HEK293 (cell line): ENCODE data around the gene ANKRD6.

Source experiments
- CTCF ChIA-PET: fragments of 350-600 bp; formaldehyde crosslinking; extraction: SDS; loops from one replicate; lab custom pipeline; 2021; ENCODE audit warnings: antibody characterized with exemption; lab: Yijun Ruan, JAX
- POLR2A ChIA-PET: fragments of 300-600 bp; formaldehyde crosslinking; extraction: SDS; loops from one replicate; lab custom pipeline; 2020; ENCODE audit warnings: antibody characterized with exemption, inconsistent platforms; lab: Yijun Ruan, JAX
- H3K27ac ChIP-seq: fragments of 200-500 bp; sonication (Bioruptor generic); 2 replicates; pipeline ENCODE4 v1.5.1; 2014; ENCODE audit warnings: low read depth, low read length, control low read depth, inconsistent platforms; ENCODE audit errors: extremely low read depth
- H3K36me3 ChIP-seq, 2 experiments: fragments of 200-500 bp in 1 of 2; sonication (Bioruptor generic) in 1 of 2; 1 replicate in 1 of 2; 2 replicates in 1 of 2; pipeline ENCODE4 v1.5.1; 2014 to 2017; ENCODE audit warnings: inconsistent platforms in 2 of 2, low read length in 2 of 2; ENCODE audit not compliant: control insufficient read depth in 2 of 2, insufficient read depth in 1 of 2
- H3K4me1 ChIP-seq: fragments of 200-500 bp; sonication (Bioruptor generic); 2 replicates; pipeline ENCODE4 v1.5.1; 2014; ENCODE audit warnings: mild to moderate bottlenecking, low read length, inconsistent platforms; ENCODE audit not compliant: control insufficient read depth, insufficient read depth
- H3K4me3 ChIP-seq: 2 replicates; pipeline ENCODE4 v1.5.1; 2011; ENCODE audit warnings: low read depth, mild to moderate bottlenecking, control low read depth, low read length, moderate library complexity
- H3K9me3 ChIP-seq: fragments of 200-500 bp; sonication (Bioruptor generic); 2 replicates; pipeline ENCODE4 v1.5.1; 2014; ENCODE audit warnings: low read depth, low read length, inconsistent platforms; ENCODE audit not compliant: control insufficient read depth, insufficient read depth
- GLIS1 ChIP-seq: fragments of 450-650 bp; formaldehyde crosslinking; IDR thresholded peaks from 2 replicates; pipeline ENCODE4 v1.5.1; 2016; ENCODE audit warnings: missing biosample characterization, missing genetic modification characterization
- MYNN ChIP-seq: fragments of 450-650 bp; formaldehyde crosslinking; IDR thresholded peaks from 2 replicates; pipeline ENCODE4 v1.5.1; 2016; ENCODE audit warnings: missing biosample characterization, missing genetic modification characterization, borderline replicate concordance
- OVOL3 ChIP-seq: fragments of 450-650 bp; formaldehyde crosslinking; IDR thresholded peaks from 2 replicates; pipeline ENCODE4 v1.5.1; 2016; ENCODE audit warnings: missing biosample characterization, missing genetic modification characterization
- REST ChIP-seq: fragments of 450-650 bp; formaldehyde crosslinking; IDR thresholded peaks from 2 replicates; pipeline ENCODE4 v1.5.1; 2016; ENCODE audit warnings: missing biosample characterization, missing genetic modification characterization
- SCRT2 ChIP-seq: fragments of 450-650 bp; formaldehyde crosslinking; IDR thresholded peaks from 2 replicates; pipeline ENCODE4 v1.5.1; 2016; ENCODE audit warnings: missing biosample characterization, missing genetic modification characterization
- ZNF132 ChIP-seq: fragments of 450-650 bp; formaldehyde crosslinking; IDR thresholded peaks from 2 replicates; pipeline ENCODE4 v1.5.1; 2017; ENCODE audit warnings: missing biosample characterization, missing genetic modification characterization, borderline replicate concordance
- ZNF16 ChIP-seq: fragments of 450-650 bp; formaldehyde crosslinking; IDR thresholded peaks from 2 replicates; pipeline ENCODE4 v1.5.1; 2016; ENCODE audit warnings: low read depth, missing biosample characterization, missing genetic modification characterization
- ZNF221 ChIP-seq: fragments of 450-650 bp; formaldehyde crosslinking; IDR thresholded peaks from 2 replicates; pipeline ENCODE4 v1.5.1; 2017; ENCODE audit warnings: missing biosample characterization, missing genetic modification characterization, borderline replicate concordance
- ZNF23 ChIP-seq: fragments of 450-650 bp; formaldehyde crosslinking; IDR thresholded peaks from 2 replicates; pipeline ENCODE4 v1.5.1; 2016; ENCODE audit warnings: missing biosample characterization, missing genetic modification characterization, borderline replicate concordance
- ZNF280D ChIP-seq: fragments of 450-650 bp; formaldehyde crosslinking; IDR thresholded peaks from 2 replicates; pipeline ENCODE4 v1.5.1; 2016; ENCODE audit warnings: missing biosample characterization, missing genetic modification characterization
- ZNF311 ChIP-seq: fragments of 450-650 bp; formaldehyde crosslinking; IDR thresholded peaks from 2 replicates; pipeline ENCODE4 v1.5.1; 2017; ENCODE audit warnings: missing biosample characterization, missing genetic modification characterization, borderline replicate concordance
- ZNF341 ChIP-seq: fragments of 450-650 bp; formaldehyde crosslinking; IDR thresholded peaks from 2 replicates; pipeline ENCODE4; 2016; ENCODE audit warnings: low read depth, missing biosample characterization, missing genetic modification characterization
- ZNF561 ChIP-seq: fragments of 450-650 bp; IDR thresholded peaks from 2 replicates; pipeline ENCODE4 v1.5.1; 2018; ENCODE audit warnings: missing biosample characterization, missing genetic modification characterization, borderline replicate concordance
- ZNF677 ChIP-seq: fragments of 450-650 bp; IDR thresholded peaks from 2 replicates; pipeline ENCODE4 v1.5.0; 2018; ENCODE audit warnings: missing biosample characterization, mild to moderate bottlenecking, missing genetic modification characterization, moderate library complexity
- ZNF768 ChIP-seq: fragments of 450-650 bp; formaldehyde crosslinking; IDR thresholded peaks from 2 replicates; pipeline ENCODE4 v1.5.1; 2018; ENCODE audit warnings: missing biosample characterization, mild to moderate bottlenecking, missing genetic modification characterization
- ZSCAN18 ChIP-seq: fragments of 450-650 bp; formaldehyde crosslinking; IDR thresholded peaks from 2 replicates; pipeline ENCODE4 v1.5.1; 2016; ENCODE audit warnings: missing biosample characterization, missing genetic modification characterization
- ZXDB ChIP-seq: fragments of 450-650 bp; formaldehyde crosslinking; IDR thresholded peaks from 2 replicates; pipeline ENCODE4 v1.5.1; 2016; ENCODE audit warnings: missing biosample characterization, missing genetic modification characterization
- TF ChIP-seq, protein P1 (sequence below): fragments of 450-650 bp; formaldehyde crosslinking; IDR thresholded peaks from 2 replicates; pipeline ENCODE4 v1.5.1; 2016; ENCODE audit warnings: missing biosample characterization, missing genetic modification characterization
- TF ChIP-seq, protein P2 (sequence below): fragments of 450-650 bp; formaldehyde crosslinking; IDR thresholded peaks from 2 replicates; pipeline ENCODE4 v1.5.1; 2016; ENCODE audit warnings: missing biosample characterization, missing genetic modification characterization, low read depth

The ANKRD6 gene

GRCh38 chr6:89487864-89488263 lies 54.9 kb downstream of the ANKRD6 start (continued):
- TF ChIP-seq ZSCAN18 (no peak), SCRT2 (tag by site-specific recombination) (peak; percentile 97)

DNA sequence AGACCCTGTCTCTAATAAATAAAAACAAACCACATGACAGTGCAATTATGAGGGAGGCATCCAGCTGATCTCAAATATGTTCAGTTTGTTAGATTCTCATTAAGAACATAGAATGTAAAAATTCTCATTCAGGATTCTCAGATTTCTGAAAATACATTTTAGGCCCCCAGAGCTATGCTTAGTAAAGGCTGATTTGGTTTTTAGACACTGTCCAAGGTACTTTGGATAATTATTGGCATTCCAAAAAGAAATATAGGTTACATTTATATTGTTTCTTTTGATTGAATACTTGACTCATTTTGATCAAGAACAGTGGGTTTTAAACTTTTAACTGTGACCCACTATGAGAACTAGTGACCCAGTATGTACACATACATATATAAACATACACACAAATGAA lies 55.5 kb downstream of the ANKRD6 start:
- no peaks in the 10 kb centered on the region for H3K9me3 ChIP-seq
- TF ChIP-seq ZNF311 (tag by site-specific recombination) (no peak), REST (tag by site-specific recombination) (peak; percentile 89)
- ChIA-PET POLR2A (no interaction called here), CTCF (interaction anchor here (0.9 kb wide), 1 partner anchor 116 kb away, joined by 4 read pairs; no protein-coding TSS in a partner anchor)
- H3K36me3 ChIP-seq, result no peaks in the 10 kb centered on the region
- H3K27ac ChIP-seq, result no peak overlapping the region
- H3K4me3 ChIP-seq, result no peak overlapping the region
- H3K4me1 ChIP-seq, result no peaks in the 10 kb centered on the region

DNA sequence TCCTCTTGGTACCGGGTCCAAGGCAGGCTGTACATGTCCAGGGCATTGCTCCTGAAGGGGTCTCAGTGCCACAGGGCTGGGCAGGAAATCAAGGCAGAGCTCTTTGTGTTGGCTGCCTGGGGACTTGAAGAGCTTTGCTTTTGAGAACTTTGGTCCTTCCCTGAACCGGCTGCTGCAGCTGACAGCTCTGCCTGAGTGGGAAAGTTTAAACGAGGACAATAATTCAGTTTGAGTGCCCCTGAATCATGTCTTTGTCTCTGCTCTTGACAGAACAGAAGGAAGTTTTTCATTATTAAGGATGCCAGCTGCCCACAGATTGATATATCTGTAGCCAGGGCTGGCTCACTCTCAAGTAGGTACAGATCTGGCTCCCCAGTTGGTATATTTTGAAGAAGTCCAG lies 56.1 kb downstream of the ANKRD6 start:
- ChIA-PET CTCF (interaction anchor here (0.9 kb wide), 1 partner anchor 117 kb away, joined by 4 read pairs; no protein-coding TSS in a partner anchor), POLR2A (no interaction called here)
- Histone ChIP-seq H3K4me1 (0 out of 2 replicates have a peak, but pooled peaks cover 3% of the 10 kb centered on the region), H3K27ac (no peak overlapping the region), H3K9me3 (no peaks in the 10 kb centered on the region), H3K36me3 (no peaks in the 10 kb centered on the region), H3K4me3 (no peak overlapping the region)
- TF ChIP-seq ZXDB (no peak), ZNF16 (tag by site-specific recombination) (no peak), GLIS1 (no peak), ZNF768 (no peak), ZNF221 (tag by site-specific recombination) (no peak), ZNF561 (no peak), ZNF132 (no peak), ZNF677 (tag by site-specific recombination) (no peak), ZNF280D (no peak), OVOL3 (tag by site-specific recombination) (no peak), MYNN (tag by site-specific recombination) (no peak), ZNF341 (tag by site-specific recombination) (no peak), ZNF23 (no peak)
- TF ChIP-seq, protein P1, sequence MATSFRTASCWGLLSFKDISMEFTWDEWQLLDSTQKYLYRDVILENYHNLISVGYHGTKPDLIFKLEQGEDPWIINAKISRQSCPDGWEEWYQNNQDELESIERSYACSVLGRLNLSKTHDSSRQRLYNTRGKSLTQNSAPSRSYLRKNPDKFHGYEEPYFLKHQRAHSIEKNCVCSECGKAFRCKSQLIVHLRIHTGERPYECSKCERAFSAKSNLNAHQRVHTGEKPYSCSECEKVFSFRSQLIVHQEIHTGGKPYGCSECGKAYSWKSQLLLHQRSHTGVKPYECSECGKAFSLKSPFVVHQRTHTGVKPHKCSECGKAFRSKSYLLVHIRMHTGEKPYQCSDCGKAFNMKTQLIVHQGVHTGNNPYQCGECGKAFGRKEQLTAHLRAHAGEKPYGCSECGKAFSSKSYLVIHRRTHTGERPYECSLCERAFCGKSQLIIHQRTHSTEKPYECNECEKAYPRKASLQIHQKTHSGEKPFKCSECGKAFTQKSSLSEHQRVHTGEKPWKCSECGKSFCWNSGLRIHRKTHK (tag by site-specific recombination), result no peak
- TF ChIP-seq, protein P2, sequence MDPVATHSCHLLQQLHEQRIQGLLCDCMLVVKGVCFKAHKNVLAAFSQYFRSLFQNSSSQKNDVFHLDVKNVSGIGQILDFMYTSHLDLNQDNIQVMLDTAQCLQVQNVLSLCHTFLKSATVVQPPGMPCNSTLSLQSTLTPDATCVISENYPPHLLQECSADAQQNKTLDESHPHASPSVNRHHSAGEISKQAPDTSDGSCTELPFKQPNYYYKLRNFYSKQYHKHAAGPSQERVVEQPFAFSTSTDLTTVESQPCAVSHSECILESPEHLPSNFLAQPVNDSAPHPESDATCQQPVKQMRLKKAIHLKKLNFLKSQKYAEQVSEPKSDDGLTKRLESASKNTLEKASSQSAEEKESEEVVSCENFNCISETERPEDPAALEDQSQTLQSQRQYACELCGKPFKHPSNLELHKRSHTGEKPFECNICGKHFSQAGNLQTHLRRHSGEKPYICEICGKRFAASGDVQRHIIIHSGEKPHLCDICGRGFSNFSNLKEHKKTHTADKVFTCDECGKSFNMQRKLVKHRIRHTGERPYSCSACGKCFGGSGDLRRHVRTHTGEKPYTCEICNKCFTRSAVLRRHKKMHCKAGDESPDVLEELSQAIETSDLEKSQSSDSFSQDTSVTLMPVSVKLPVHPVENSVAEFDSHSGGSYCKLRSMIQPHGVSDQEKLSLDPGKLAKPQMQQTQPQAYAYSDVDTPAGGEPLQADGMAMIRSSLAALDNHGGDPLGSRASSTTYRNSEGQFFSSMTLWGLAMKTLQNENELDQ (tag by site-specific recombination), result no peak
